Measurements from ENCODE around the gene LSM7.
A peak's percentile ranks its signal among the peaks of the same experiment; 100 is the strongest.

Gene LSM7

DNA sequence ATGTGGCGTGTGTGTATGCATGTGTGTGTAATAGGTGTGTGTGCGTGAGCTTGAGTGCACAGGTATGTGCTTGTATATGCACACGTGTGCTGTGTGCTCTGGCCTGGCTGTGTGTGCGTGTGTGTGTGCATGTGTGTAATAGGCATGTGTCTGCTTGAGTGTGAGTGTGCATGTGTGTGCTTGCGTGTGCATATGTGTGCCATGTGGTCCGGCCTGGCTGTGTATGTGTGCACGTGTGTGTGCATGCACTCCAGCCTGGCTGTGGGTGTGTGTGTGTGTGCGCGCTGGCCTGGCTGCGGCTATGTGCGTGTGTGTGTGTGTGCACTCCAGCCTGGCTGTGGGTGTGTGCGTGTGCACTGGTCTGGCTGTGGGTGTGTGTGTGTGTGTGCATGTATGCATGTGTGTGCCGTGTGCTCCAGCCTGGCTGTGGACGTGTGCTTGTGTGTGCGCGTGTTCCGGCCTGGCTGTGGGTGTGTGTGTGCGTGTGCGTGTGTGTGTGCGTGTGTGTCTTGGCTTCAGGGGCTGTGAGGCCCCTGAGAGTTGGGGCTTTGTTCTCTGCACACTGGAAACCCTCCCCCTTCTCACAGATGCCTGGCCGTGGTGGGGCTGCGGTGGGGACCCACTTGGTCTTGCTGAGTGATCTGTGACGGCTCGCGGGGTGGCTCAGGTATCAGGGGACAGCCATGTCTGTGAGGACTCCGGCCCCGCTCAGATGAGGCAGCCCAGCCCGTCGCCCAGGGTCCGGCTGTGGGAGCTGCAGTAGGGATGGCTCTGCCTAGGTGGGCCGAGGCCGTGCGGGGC, 8.3 kb upstream of the LSM7 start:
- Mint-ChIP-seq H3K27ac (peak overlapping the region; percentile 15), H3K36me3 (ENCODE audit: low read depth) (peaks cover 9% of the 10 kb centered on the region), H3K4me1 (peaks cover 40% of the 10 kb centered on the region), H3K4me3 (peak overlapping the region; percentile 3), H3K9me3 (no peaks in the 10 kb centered on the region), H3K27me3 (ENCODE audit: low read depth, poor library complexity) (peaks cover 2% of the 10 kb centered on the region)
- TF ChIP-seq, protein P1, sequence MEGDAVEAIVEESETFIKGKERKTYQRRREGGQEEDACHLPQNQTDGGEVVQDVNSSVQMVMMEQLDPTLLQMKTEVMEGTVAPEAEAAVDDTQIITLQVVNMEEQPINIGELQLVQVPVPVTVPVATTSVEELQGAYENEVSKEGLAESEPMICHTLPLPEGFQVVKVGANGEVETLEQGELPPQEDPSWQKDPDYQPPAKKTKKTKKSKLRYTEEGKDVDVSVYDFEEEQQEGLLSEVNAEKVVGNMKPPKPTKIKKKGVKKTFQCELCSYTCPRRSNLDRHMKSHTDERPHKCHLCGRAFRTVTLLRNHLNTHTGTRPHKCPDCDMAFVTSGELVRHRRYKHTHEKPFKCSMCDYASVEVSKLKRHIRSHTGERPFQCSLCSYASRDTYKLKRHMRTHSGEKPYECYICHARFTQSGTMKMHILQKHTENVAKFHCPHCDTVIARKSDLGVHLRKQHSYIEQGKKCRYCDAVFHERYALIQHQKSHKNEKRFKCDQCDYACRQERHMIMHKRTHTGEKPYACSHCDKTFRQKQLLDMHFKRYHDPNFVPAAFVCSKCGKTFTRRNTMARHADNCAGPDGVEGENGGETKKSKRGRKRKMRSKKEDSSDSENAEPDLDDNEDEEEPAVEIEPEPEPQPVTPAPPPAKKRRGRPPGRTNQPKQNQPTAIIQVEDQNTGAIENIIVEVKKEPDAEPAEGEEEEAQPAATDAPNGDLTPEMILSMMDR (IDR thresholded peaks at IDR 0.05) = no peak
- peak; percentile 56 for DNase-seq

GRCh38 chr19:2335848-2336247, 7.5 kb upstream of the LSM7 start:
- H3K27me3 Mint-ChIP-seq (ENCODE audit: low read depth, poor library complexity) = peaks cover 2% of the 10 kb centered on the region
- H3K9me3 Mint-ChIP-seq = no peaks in the 10 kb centered on the region
- H3K4me3 Mint-ChIP-seq = no peak overlapping the region
- no peak for DNase-seq
- peak overlapping the region; percentile 86 for H3K27ac Mint-ChIP-seq
- TF ChIP-seq, protein P1 (IDR thresholded peaks at IDR 0.05) = no peak
- H3K4me1 Mint-ChIP-seq = peaks cover 49% of the 10 kb centered on the region
- peaks cover 9% of the 10 kb centered on the region for H3K36me3 Mint-ChIP-seq (ENCODE audit: low read depth)

DNA sequence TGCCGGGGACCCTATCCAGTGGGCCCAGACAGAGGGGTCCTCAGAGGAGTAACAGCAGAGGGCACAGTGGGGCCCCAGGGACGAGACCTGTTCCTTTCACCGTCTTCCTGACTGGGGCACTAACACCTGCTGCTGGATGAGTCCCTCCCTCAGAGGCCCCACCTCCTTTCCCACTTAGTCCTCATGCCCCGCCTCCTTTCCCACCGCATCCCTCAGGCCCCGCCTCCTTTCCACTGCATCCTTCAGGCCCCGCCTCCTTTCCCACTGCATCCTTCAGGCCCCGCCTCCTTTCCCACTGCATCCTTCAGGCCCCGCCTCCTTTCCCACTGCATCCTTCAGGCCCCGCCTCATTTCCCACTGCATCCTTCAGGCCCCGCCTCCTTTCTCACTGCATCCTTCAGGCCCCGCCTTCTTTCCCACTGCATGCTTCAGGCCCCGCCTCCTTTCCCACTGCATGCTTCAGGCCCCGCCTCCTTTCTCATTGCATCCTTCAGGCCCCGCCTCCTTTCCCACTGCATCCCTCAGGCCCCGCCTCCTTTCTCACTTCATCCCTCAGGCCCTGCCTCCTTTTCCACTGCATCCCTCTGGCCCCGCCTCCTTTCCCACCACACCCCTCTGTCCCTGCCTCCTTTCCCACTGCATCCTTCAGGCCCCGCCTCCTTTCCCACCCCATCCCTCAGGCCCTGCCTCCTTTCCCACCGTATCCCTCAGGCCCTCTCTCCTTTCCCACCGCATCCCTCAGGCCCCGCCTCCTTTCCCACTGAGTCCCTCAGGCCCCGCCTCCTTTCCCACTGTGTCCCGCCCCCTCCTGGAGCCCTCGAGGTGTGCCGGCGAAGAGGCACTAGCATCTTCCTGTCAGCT, 6.8 kb upstream of the LSM7 start:
- Mint-ChIP-seq H3K9me3 (no peaks in the 10 kb centered on the region), H3K4me1 (peaks cover 55% of the 10 kb centered on the region), H3K36me3 (ENCODE audit: low read depth) (peaks cover 9% of the 10 kb centered on the region), H3K4me3 (no peak overlapping the region), H3K27ac (peak overlapping the region; percentile 86), H3K27me3 (ENCODE audit: low read depth, poor library complexity) (peaks cover 2% of the 10 kb centered on the region)
- DNase-seq = no peak
- TF ChIP-seq, protein P1 (IDR thresholded peaks at IDR 0.05) = no peak

- Mint-ChIP-seq H3K4me3 (no peak overlapping the region), H3K4me1 (peaks cover 63% of the 10 kb centered on the region), H3K36me3 (ENCODE audit: low read depth) (peaks cover 9% of the 10 kb centered on the region), H3K9me3 (no peaks in the 10 kb centered on the region), H3K27ac (no peak overlapping the region), H3K27me3 (ENCODE audit: low read depth, poor library complexity) (peaks cover 2% of the 10 kb centered on the region)
- TF ChIP-seq, protein P1 (IDR thresholded peaks at IDR 0.05) = no peak
- no peak for DNase-seq
Measured at GRCh38 chr19:2334426-2334825, 6.0 kb upstream of the LSM7 start.

GRCh38 chr19:2333807-2334211, 5.4 kb upstream of the LSM7 start:
- Mint-ChIP-seq H3K27me3 (ENCODE audit: low read depth, poor library complexity) (peaks cover 2% of the 10 kb centered on the region), H3K36me3 (ENCODE audit: low read depth) (peaks cover 9% of the 10 kb centered on the region), H3K27ac (peak overlapping the region; percentile 75), H3K4me1 (peaks cover 68% of the 10 kb centered on the region), H3K9me3 (no peaks in the 10 kb centered on the region), H3K4me3 (peak overlapping the region; percentile 7)
- DNase-seq = no peak
- TF ChIP-seq, protein P1 (IDR thresholded peaks at IDR 0.05) = no peak

Measured in nephron progenitor cell (in vitro differentiated cells).